Hepatocyte (in vitro differentiated cells): ENCODE results near the gene KIF17. TPM values are rescaled to one million over a fixed set of nuclear protein-coding genes. Genes with fewer than 3 reads are reported as not detected.

ENCODE experiments used
- DNase-seq: peaks from one replicate; pipeline ENCODE4 v3.0.0-alpha.2; 2016; ENCODE audit warnings: low spot score
- H2AFZ ChIP-seq: fragments of 200-600 bp; sonication (generic); 2 replicates; pipeline ENCODE4 v1.6.0; 2016; ENCODE audit warnings: antibody characterized with exemption, mild to moderate bottlenecking
- H3K27ac ChIP-seq: fragments of 200-600 bp; sonication (generic); 2 replicates; pipeline ENCODE4 v1.5.1; 2016; ENCODE audit warnings: mild to moderate bottlenecking
- H3K27me3 ChIP-seq: fragments of 200-600 bp; sonication (generic); 2 replicates; pipeline ENCODE4 v1.6.1; 2016
- H3K36me3 ChIP-seq: fragments of 200-600 bp; sonication (generic); replicated peaks from 2 replicates; pipeline ENCODE4 v1.5.1; 2016; ENCODE audit warnings: low read depth; ENCODE audit not compliant: insufficient read depth
- H3K4me1 ChIP-seq: fragments of 200-600 bp; sonication (generic); 2 replicates; pipeline ENCODE4 v1.5.1; 2016; ENCODE audit warnings: mild to moderate bottlenecking, moderate library complexity; ENCODE audit not compliant: insufficient read depth
- H3K4me2 ChIP-seq: fragments of 200-600 bp; sonication (generic); 2 replicates; pipeline ENCODE4 v1.6.0; 2016
- H3K4me3 ChIP-seq: fragments of 200-600 bp; sonication (generic); 2 replicates; pipeline ENCODE4 v1.5.1; 2016; ENCODE audit warnings: mild to moderate bottlenecking
- H3K79me2 ChIP-seq: fragments of 200-600 bp; sonication (generic); 2 replicates; pipeline ENCODE4 v1.6.0; 2017; ENCODE audit warnings: mild to moderate bottlenecking
- H3K9me2 ChIP-seq: fragments of 200-600 bp; sonication (generic); replicated peaks from 2 replicates; pipeline ENCODE4 v1.6.0; 2017; ENCODE audit warnings: mild to moderate bottlenecking; ENCODE audit not compliant: insufficient read depth
- H3K9me3 ChIP-seq: fragments of 200-600 bp; sonication (generic); 2 replicates; pipeline ENCODE4 v1.5.1; 2016; ENCODE audit warnings: low read depth, mild to moderate bottlenecking
- H4K20me1 ChIP-seq: fragments of 200-600 bp; sonication (generic); 2 replicates; pipeline ENCODE4 v1.6.0; 2016; ENCODE audit warnings: mild to moderate bottlenecking; ENCODE audit not compliant: insufficient read depth, poor library complexity, severe bottlenecking
- CTCF ChIP-seq: fragments of 200-600 bp; sonication (generic); IDR thresholded peaks from 2 replicates; pipeline ENCODE4 v1.5.1; 2016; ENCODE audit warnings: antibody characterized with exemption, mild to moderate bottlenecking; ENCODE audit not compliant: poor library complexity
- EZH2 ChIP-seq: fragments of 200-600 bp; sonication (generic); IDR thresholded peaks from 2 replicates; pipeline ENCODE4 v1.6.1; 2016; ENCODE audit warnings: antibody characterized with exemption, mild to moderate bottlenecking, borderline replicate concordance
- EZH2phosphoT487 ChIP-seq: fragments of 200-600 bp; sonication (generic); IDR thresholded peaks from one replicate; pipeline ENCODE4 v1.6.1; 2018; ENCODE audit warnings: antibody characterized with exemption, mild to moderate bottlenecking, low read depth, moderate library complexity; ENCODE audit not compliant: unreplicated experiment, severe bottlenecking
- WGBS: methylation state at CpG from one replicate; pipeline ENCODE4 v1.1.6; 2016; ENCODE audit warnings: low lambda C conversion rate; ENCODE audit errors: missing lambda C conversion rate; 5-methylcytosine and 5-hydroxymethylcytosine counted together
- polyA plus RNA-seq: library from polyadenylated mRNA; unstranded; fragments of >200 nt; fragmentation: Nextera tagmentation; extraction: Ambion mirVana; gene quantifications from 2 replicates; pipeline ENCODE4 v1.2.1, GENCODE V29; 2016
- total RNA-seq: library from RNA; depleted of rRNA; stranded (reverse); fragments of >200 nt; gene quantifications from 2 replicates; pipeline ENCODE4 v1.2.3, GENCODE V29; 2014

Gene KIF17
- total and polyA plus RNA-seq, 2 experiments from 2014 or later, result 0.23 to 0.28 TPM

GRCh38 chr1:20733360-20733975, 15.7 kb upstream of the KIF17 start:
- no peak for TF ChIP-seq CTCF
- no peak for TF ChIP-seq EZH2
- no peak for TF ChIP-seq EZH2phosphoT487
- no peak overlapping the region for H3K4me3 ChIP-seq
- peak overlapping the region; percentile 86 for H3K27ac ChIP-seq
- H3K9me2 ChIP-seq, result no peaks in the 10 kb centered on the region
- no peaks in the 10 kb centered on the region for H3K79me2 ChIP-seq
- H3K4me2 ChIP-seq, result peak overlapping the region; percentile 98
- peaks cover 30% of the 10 kb centered on the region for H3K27me3 ChIP-seq
- H4K20me1 ChIP-seq, result no peaks in the 10 kb centered on the region
- DNase-seq, result no peak
- H2AFZ ChIP-seq, result peak overlapping the region; percentile 18
- 33% methylated on average over 7 of the region's 7 CpGs for WGBS
- no peaks in the 10 kb centered on the region for H3K9me3 ChIP-seq
- H3K36me3 ChIP-seq, result no peaks in the 10 kb centered on the region
- H3K4me1 ChIP-seq, result peaks cover 16% of the 10 kb centered on the region

GRCh38 chr1:20732588-20733359, 15.0 kb upstream of the KIF17 start, which contains the start of gene SH2D5:
SH2D5 (minus strand) TSS chr1:20732703; CDS start chr1:20728044, 4,659 bp downstream.
- Histone ChIP-seq H3K4me3 (peak within 1 kb of the TSS; percentile 51), H3K36me3 (no peaks in the 10 kb centered on the region), H3K9me3 (no peaks in the 10 kb centered on the region), H3K4me2 (peak within 1 kb of the TSS; percentile 98), H3K4me1 (peaks cover 16% of the 10 kb centered on the region), H3K79me2 (no peaks in the 10 kb centered on the region), H3K27ac (peak within 1 kb of the TSS; percentile 86), H3K27me3 (peaks cover 30% of the 10 kb centered on the region), H2AFZ (peak within 1 kb of the TSS; percentile 48), H3K9me2 (no peaks in the 10 kb centered on the region), H4K20me1 (no peaks in the 10 kb centered on the region)
- peak; percentile 94 for DNase-seq
- peak; percentile 44 for TF ChIP-seq CTCF
- TF ChIP-seq EZH2, result no peak
- 4% methylated on average over 37 of the region's 38 CpGs for WGBS

- peak overlapping the region; percentile 70 for H3K27ac ChIP-seq
- H3K4me3 ChIP-seq, result peak overlapping the region; percentile 51
- peaks cover 16% of the 10 kb centered on the region for H3K4me1 ChIP-seq
- H4K20me1 ChIP-seq, result no peaks in the 10 kb centered on the region
- H2AFZ ChIP-seq, result peak overlapping the region; percentile 48
- H3K27me3 ChIP-seq, result peaks cover 30% of the 10 kb centered on the region
- no peaks in the 10 kb centered on the region for H3K9me3 ChIP-seq
- no peaks in the 10 kb centered on the region for H3K36me3 ChIP-seq
- H3K79me2 ChIP-seq, result no peaks in the 10 kb centered on the region
- TF ChIP-seq EZH2, result no peak
- TF ChIP-seq CTCF, result no peak
- no peak for TF ChIP-seq EZH2phosphoT487
- no peaks in the 10 kb centered on the region for H3K9me2 ChIP-seq
- peak overlapping the region; percentile 98 for H3K4me2 ChIP-seq
- peak; percentile 85 for DNase-seq
- WGBS, result 2% methylated on average over 29 of the region's 55 CpGs
Observed at GRCh38 chr1:20732071-20732587, 14.3 kb upstream of the KIF17 start.
